Transverse colon (tissue), 4 donors: ENCODE data around the gene TM4SF5.

Experiments
- POLR2A ChIP-seq: fragments of 450-650 bp; IDR thresholded peaks from one replicate; pipeline ENCODE4 v1.6.1; 2016; ENCODE audit warnings: antibody characterized with exemption, mild to moderate bottlenecking, moderate library complexity
- POLR2AphosphoS5 ChIP-seq, 3 donors: sonication (generic); formaldehyde crosslinking; IDR thresholded peaks; one replicate each; pipeline ENCODE4 v1.6.1; 2016; ENCODE audit warnings: antibody characterized with exemption in 3 of 3
- TF ChIP-seq, protein P1 (sequence below), 5 experiments: fragments of 200-600 bp in 3 of 5; fragments of 450-650 bp in 2 of 5; sonication (generic) in 3 of 5; IDR thresholded peaks; 1 replicate in 2 of 5; 2 replicates in 3 of 5; pipeline ENCODE4 v1.5.1; 2016 to 2017; ENCODE audit warnings: antibody characterized with exemption in 5 of 5, inconsistent platforms in 3 of 5, mild to moderate bottlenecking in 2 of 5, moderate library complexity in 1 of 5

DNA sequence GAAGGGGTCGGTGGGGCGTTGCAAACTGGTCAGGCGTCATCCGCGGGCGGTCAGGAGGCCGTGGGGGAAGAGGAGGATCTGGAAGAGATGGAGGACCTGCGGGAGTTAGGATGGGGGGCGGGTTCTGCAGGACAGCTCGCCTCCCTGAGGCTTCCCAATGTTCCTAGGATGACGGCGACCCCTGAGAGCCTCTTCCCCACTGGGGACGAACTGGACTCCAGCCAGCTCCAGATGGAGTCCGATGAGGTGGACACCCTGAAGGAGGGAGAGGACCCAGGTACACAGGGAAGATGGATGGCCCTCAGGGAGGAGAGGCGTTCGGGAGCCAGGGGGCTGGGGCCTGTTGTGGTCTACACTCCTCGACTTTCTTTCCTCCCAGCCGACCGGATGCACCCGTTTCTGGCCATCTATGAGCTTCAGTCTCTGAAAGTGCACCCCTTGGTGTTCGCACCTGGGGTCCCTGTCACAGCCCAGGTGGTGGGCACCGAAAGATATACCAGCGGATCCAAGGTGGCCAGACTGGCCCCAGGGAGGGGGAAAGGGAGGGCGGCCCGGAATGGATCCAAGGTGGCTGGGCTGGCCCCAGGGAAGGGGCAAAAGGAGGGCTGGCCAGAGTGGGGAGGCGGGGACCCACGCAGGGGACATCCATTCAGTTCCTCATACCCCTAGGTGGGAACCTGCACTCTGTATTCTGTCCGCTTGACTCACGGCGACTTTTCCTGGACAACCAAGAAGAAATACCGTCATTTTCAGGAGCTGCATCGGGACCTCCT lies 36.1 kb downstream of the TM4SF5 start:
- TF ChIP-seq, protein P1, sequence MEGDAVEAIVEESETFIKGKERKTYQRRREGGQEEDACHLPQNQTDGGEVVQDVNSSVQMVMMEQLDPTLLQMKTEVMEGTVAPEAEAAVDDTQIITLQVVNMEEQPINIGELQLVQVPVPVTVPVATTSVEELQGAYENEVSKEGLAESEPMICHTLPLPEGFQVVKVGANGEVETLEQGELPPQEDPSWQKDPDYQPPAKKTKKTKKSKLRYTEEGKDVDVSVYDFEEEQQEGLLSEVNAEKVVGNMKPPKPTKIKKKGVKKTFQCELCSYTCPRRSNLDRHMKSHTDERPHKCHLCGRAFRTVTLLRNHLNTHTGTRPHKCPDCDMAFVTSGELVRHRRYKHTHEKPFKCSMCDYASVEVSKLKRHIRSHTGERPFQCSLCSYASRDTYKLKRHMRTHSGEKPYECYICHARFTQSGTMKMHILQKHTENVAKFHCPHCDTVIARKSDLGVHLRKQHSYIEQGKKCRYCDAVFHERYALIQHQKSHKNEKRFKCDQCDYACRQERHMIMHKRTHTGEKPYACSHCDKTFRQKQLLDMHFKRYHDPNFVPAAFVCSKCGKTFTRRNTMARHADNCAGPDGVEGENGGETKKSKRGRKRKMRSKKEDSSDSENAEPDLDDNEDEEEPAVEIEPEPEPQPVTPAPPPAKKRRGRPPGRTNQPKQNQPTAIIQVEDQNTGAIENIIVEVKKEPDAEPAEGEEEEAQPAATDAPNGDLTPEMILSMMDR (IDR thresholded peaks at IDR 0.05) = no peak
- TF ChIP-seq POLR2A = no peak
- TF ChIP-seq POLR2AphosphoS5 (IDR thresholded peaks at IDR 0.05) = no peak
